ENCODE data around the gene IFITM5.
"Not testable (repeated sequence)": the region's sequence is repeated elsewhere in the genome, so short reads cannot be mapped to it uniquely, and the experiment has no call there.

IFITM5 gene

GRCh38 chr11:299081-299891, at the start of gene IFITM5:
Gene IFITM5 (minus strand): TSS chr11:299526. CDS start chr11:299490, 36 bp downstream.
- intact Hi-C loops (cut with DNase I), result no loop called here
- peak in 4 of 10 donors; percentile 24 to 77 (median 50) for DNase-seq

GRCh38 chr11:346529-346928, 47.2 kb upstream of the IFITM5 start:
- DNase-seq, result peak in 2 of 10 donors; percentile 11 to 24
- intact Hi-C loops (cut with DNase I), result no loop called here

GRCh38 chr11:344836-345578, 45.7 kb upstream of the IFITM5 start:
- intact Hi-C loops (cut with DNase I), result no loop called here
- peak in 1 of 10 donors; percentile 2 for DNase-seq

GRCh38 chr11:342328-342727, 43.0 kb upstream of the IFITM5 start:
- DNase-seq, result no peak
- intact Hi-C loops (cut with DNase I), result no loop called here

GRCh38 chr11:340539-341512, 41.5 kb upstream of the IFITM5 start:
- intact Hi-C loops (cut with DNase I), result no loop called here
- DNase-seq, result no peak

- intact Hi-C loops (cut with DNase I), result no loop called here
- DNase-seq, result no peak
Observed at GRCh38 chr11:339963-340362, 40.6 kb upstream of the IFITM5 start.

GRCh38 chr11:337711-338110, 38.4 kb upstream of the IFITM5 start:
- intact Hi-C loops (cut with DNase I), result no loop called here
- no peak for DNase-seq

- intact Hi-C loops (cut with DNase I), result no loop called here
- DNase-seq, result no peak
Observed at GRCh38 chr11:336659-337198, 37.4 kb upstream of the IFITM5 start.

- peak in 3 of 10 donors; percentile 32 to 66 (median 44) for DNase-seq
- intact Hi-C loops (cut with DNase I), result no loop called here
Observed at GRCh38 chr11:335779-336658, 36.7 kb upstream of the IFITM5 start.

- DNase-seq, result peak in 1 of 10 donors; percentile 56
- intact Hi-C loops (cut with DNase I), result no loop called here
Observed at GRCh38 chr11:334264-334994, 35.1 kb upstream of the IFITM5 start.

GRCh38 chr11:333616-334263, 34.4 kb upstream of the IFITM5 start:
- intact Hi-C loops (cut with DNase I), result not testable (repeated sequence)
- DNase-seq, result peak in 1 of 10 donors; percentile 25

GRCh38 chr11:332651-333480, 33.5 kb upstream of the IFITM5 start:
- DNase-seq, result peak in 2 of 10 donors; percentile 41 to 63

GRCh38 chr11:331358-332060, 32.2 kb upstream of the IFITM5 start:
- intact Hi-C loops (cut with DNase I), result no loop called here
- peak in 2 of 10 donors; percentile 33 to 57 for DNase-seq

More at GRCh38 chr11:332651-333480, 33.5 kb upstream of the IFITM5 start:
- intact Hi-C loops (cut with DNase I), result no loop called here

GRCh38 chr11:330694-331357, 31.5 kb upstream of the IFITM5 start:
- intact Hi-C loops (cut with DNase I), result no loop called here
- DNase-seq, result peak in 2 of 10 donors; percentile 73 to 75

- peak in 2 of 10 donors; percentile 53 to 55 for DNase-seq
- intact Hi-C loops (cut with DNase I), result no loop called here
Observed at GRCh38 chr11:330307-330693, 31.0 kb upstream of the IFITM5 start.

GRCh38 chr11:329886-330253, 30.5 kb upstream of the IFITM5 start:
- intact Hi-C loops (cut with DNase I), result no loop called here
- DNase-seq, result peak in 2 of 10 donors; percentile 11 to 14

Measured in posterior cingulate gyrus (tissue), 11 donors.